ENCODE measurements around the gene C11orf98.
"Not testable (repeated sequence)": the region's sequence is repeated elsewhere in the genome, so short reads cannot be mapped to it uniquely, and the experiment has no call there.

C11orf98 gene

GRCh38 chr11:62702246-62702645 lies 37.2 kb upstream of the C11orf98 start:
- H3K4me3 ChIP-seq (ENCODE audit: low read depth, low read length): no peak overlapping the region
- TF ChIP-seq CTCF (IDR thresholded peaks at IDR 0.05; ENCODE audit: low read depth, low read length, missing control alignments): no peak
- DNase-seq (ENCODE audit: low read depth): no peak

- no peak for DNase-seq (ENCODE audit: low read depth)
- TF ChIP-seq CTCF (IDR thresholded peaks at IDR 0.05; ENCODE audit: low read depth, low read length, missing control alignments): peak; percentile 84
Measured at GRCh38 chr11:62694455-62695167, 29.6 kb upstream of the C11orf98 start.

GRCh38 chr11:62693624-62694023 lies 28.6 kb upstream of the C11orf98 start:
- not testable (repeated sequence) for H3K4me3 ChIP-seq (ENCODE audit: low read depth, low read length); DNase-seq (ENCODE audit: low read depth)

More at GRCh38 chr11:62694455-62695167, 29.6 kb upstream of the C11orf98 start:
- H3K4me3 ChIP-seq (ENCODE audit: low read depth, low read length): no peak overlapping the region

- no peak within 1 kb of the TSS for H3K4me3 ChIP-seq (ENCODE audit: low read depth, low read length)
- DNase-seq (ENCODE audit: low read depth): no peak
- no peak for TF ChIP-seq CTCF (IDR thresholded peaks at IDR 0.05; ENCODE audit: low read depth, low read length, missing control alignments)
Measured at GRCh38 chr11:62689421-62690183, 24.6 kb upstream of the C11orf98 start, which contains the start of gene LRRN4CL. Gene LRRN4CL, minus strand, starts transcription at chr11:62689530. Its CDS starts 1,022 bp downstream, at chr11:62688508.

GRCh38 chr11:62688491-62688890 lies 23.5 kb upstream of the C11orf98 start:
- no peak for TF ChIP-seq CTCF (IDR thresholded peaks at IDR 0.05; ENCODE audit: low read depth, low read length, missing control alignments)
- H3K4me3 ChIP-seq (ENCODE audit: low read depth, low read length): no peak overlapping the region
- DNase-seq (ENCODE audit: low read depth): no peak

- TF ChIP-seq CTCF (IDR thresholded peaks at IDR 0.05; ENCODE audit: low read depth, low read length, missing control alignments): no peak
- no peak for DNase-seq (ENCODE audit: low read depth)
- no peak overlapping the region for H3K4me3 ChIP-seq (ENCODE audit: low read depth, low read length)
Measured at GRCh38 chr11:62687508-62688396, 22.7 kb upstream of the C11orf98 start.

- DNase-seq (ENCODE audit: low read depth): no peak
- no peak for TF ChIP-seq CTCF (IDR thresholded peaks at IDR 0.05; ENCODE audit: low read depth, low read length, missing control alignments)
- no peak overlapping the region for H3K4me3 ChIP-seq (ENCODE audit: low read depth, low read length)
Measured at GRCh38 chr11:62682518-62682917, 17.5 kb upstream of the C11orf98 start.
